Upper lobe of left lung (tissue), 4 donors: Measurements from ENCODE around the gene SUGT1.
"Not testable (repeated sequence)": the region's sequence is repeated elsewhere in the genome, so short reads cannot be mapped to it uniquely, and the experiment has no call there.

Experiments
- POLR2AphosphoS5 ChIP-seq, 2 donors: sonication (generic); formaldehyde crosslinking; IDR thresholded peaks; one replicate each; pipeline ENCODE4 v1.5.1; 2017; ENCODE audit warnings: antibody characterized with exemption in 2 of 2
- TF ChIP-seq, protein P1 (sequence below), 6 experiments: fragments of 450-650 bp in 4 of 6; fragments of 200-600 bp in 2 of 6; sonication (generic) in 2 of 6; IDR thresholded peaks; one replicate each; pipeline ENCODE4 v1.5.1; 2016 to 2019; ENCODE audit warnings: antibody characterized with exemption in 6 of 6

GRCh38 chr13:52606126-52606525 lies 46.5 kb upstream of the SUGT1 start:
- not testable (repeated sequence) for TF ChIP-seq POLR2AphosphoS5 (IDR thresholded peaks at IDR 0.05)
- TF ChIP-seq, protein P1, sequence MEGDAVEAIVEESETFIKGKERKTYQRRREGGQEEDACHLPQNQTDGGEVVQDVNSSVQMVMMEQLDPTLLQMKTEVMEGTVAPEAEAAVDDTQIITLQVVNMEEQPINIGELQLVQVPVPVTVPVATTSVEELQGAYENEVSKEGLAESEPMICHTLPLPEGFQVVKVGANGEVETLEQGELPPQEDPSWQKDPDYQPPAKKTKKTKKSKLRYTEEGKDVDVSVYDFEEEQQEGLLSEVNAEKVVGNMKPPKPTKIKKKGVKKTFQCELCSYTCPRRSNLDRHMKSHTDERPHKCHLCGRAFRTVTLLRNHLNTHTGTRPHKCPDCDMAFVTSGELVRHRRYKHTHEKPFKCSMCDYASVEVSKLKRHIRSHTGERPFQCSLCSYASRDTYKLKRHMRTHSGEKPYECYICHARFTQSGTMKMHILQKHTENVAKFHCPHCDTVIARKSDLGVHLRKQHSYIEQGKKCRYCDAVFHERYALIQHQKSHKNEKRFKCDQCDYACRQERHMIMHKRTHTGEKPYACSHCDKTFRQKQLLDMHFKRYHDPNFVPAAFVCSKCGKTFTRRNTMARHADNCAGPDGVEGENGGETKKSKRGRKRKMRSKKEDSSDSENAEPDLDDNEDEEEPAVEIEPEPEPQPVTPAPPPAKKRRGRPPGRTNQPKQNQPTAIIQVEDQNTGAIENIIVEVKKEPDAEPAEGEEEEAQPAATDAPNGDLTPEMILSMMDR (IDR thresholded peaks at IDR 0.05): not testable (repeated sequence)
